Neural cell (in vitro differentiated cells): ENCODE measurements around the gene PCNX2. TPM values are rescaled to one million over a fixed set of nuclear protein-coding genes. Genes with fewer than 3 reads are reported as not detected.
A peak's percentile ranks its signal among the peaks of the same experiment; 100 is the strongest.

Experiments used
- H2AFZ ChIP-seq: fragments of 200-600, 300-800 bp; sonication (generic), shearing (Covaris generic); 2 replicates; pipeline ENCODE4 v1.6.0; 2014; ENCODE audit warnings: low read depth, mild to moderate bottlenecking, antibody characterized with exemption, low read length, moderate library complexity
- H3F3A ChIP-seq: fragments of 200-600 bp; shearing (Covaris generic); 2 replicates; pipeline ENCODE4 v1.6.1; 2016; ENCODE audit warnings: mild to moderate bottlenecking, moderate library complexity, mixed read lengths, antibody characterized with exemption, low read length; ENCODE audit not compliant: insufficient read depth, poor library complexity, severe bottlenecking
- H3K27ac ChIP-seq: fragments of 200-600, 300-800 bp; sonication (generic), shearing (Covaris generic); 2 replicates; pipeline ENCODE4 v1.5.1; 2014; ENCODE audit warnings: mild to moderate bottlenecking, low read length, moderate library complexity
- H3K27me3 ChIP-seq: fragments of 300-800, 200-600 bp; sonication (generic), shearing (Covaris generic); 2 replicates; pipeline ENCODE4 v1.6.0; 2014; ENCODE audit warnings: mild to moderate bottlenecking, low read depth, low read length, moderate library complexity; ENCODE audit not compliant: insufficient read depth
- H3K36me3 ChIP-seq: fragments of 300-800, 200-600 bp; sonication (generic), shearing (Covaris generic); 2 replicates; pipeline ENCODE4 v1.5.1; 2014; ENCODE audit warnings: mild to moderate bottlenecking, antibody characterized with exemption, low read length, moderate library complexity; ENCODE audit not compliant: insufficient read depth
- H3K4me2 ChIP-seq: fragments of 300-800, 200-600 bp; sonication (generic), shearing (Covaris generic); 2 replicates; pipeline ENCODE4 v1.6.0; 2014; ENCODE audit warnings: mild to moderate bottlenecking, low read length
- H3K4me3 ChIP-seq: fragments of 300-800, 200-600 bp; sonication (generic), shearing (Covaris generic); 2 replicates; pipeline ENCODE4 v1.5.1; 2014; ENCODE audit warnings: mild to moderate bottlenecking, low read length, moderate library complexity
- H3K79me2 ChIP-seq: fragments of 200-600 bp; shearing (Covaris generic); replicated peaks from 2 replicates; pipeline ENCODE4 v1.6.0; 2014; ENCODE audit warnings: mild to moderate bottlenecking, low read length, moderate library complexity; ENCODE audit not compliant: insufficient read depth
- H3K9ac ChIP-seq: fragments of 300-800, 200-600 bp; sonication (generic), shearing (Covaris generic); 2 replicates; pipeline ENCODE4 v1.6.1; 2016; ENCODE audit warnings: mild to moderate bottlenecking, low read length, mixed read lengths
- H3K9me2 ChIP-seq: fragments of 200-600 bp; shearing (Covaris generic); 2 replicates; pipeline ENCODE4 v1.6.1; 2016; ENCODE audit warnings: mild to moderate bottlenecking, low read length, mixed read lengths; ENCODE audit not compliant: insufficient read depth
- H3K9me3 ChIP-seq: fragments of 200-600, 300-800 bp; sonication (generic), shearing (Covaris generic); 2 replicates; pipeline ENCODE4 v1.6.1; 2016; ENCODE audit warnings: mild to moderate bottlenecking, mixed run types, low read length, moderate library complexity, mixed read lengths
- H4K20me1 ChIP-seq: fragments of 200-600 bp; shearing (Covaris generic); 2 replicates; pipeline ENCODE4 v1.6.1; 2016; ENCODE audit warnings: mild to moderate bottlenecking, mixed run types; ENCODE audit not compliant: insufficient read depth
- EP300 ChIP-seq: fragments of 450-650 bp; conservative IDR thresholded peaks from 2 replicates; pipeline ENCODE4 v1.6.1; 2014; ENCODE audit warnings: antibody characterized with exemption, mild to moderate bottlenecking, moderate library complexity; ENCODE audit not compliant: poor library complexity, severe bottlenecking
- EZH2 ChIP-seq: fragments of 200-600, 300-800 bp; shearing (Covaris generic), sonication (generic); IDR thresholded peaks from 2 replicates; pipeline ENCODE4 v1.6.1; 2014; ENCODE audit warnings: antibody characterized with exemption, low read length, borderline replicate concordance, mild to moderate bottlenecking; ENCODE audit not compliant: insufficient read depth, poor library complexity, severe bottlenecking
- MXI1 ChIP-seq: fragments of 450-650 bp; conservative IDR thresholded peaks from 2 replicates; pipeline ENCODE4 v1.6.1; 2014; ENCODE audit warnings: antibody characterized with exemption, mild to moderate bottlenecking; ENCODE audit not compliant: poor library complexity, severe bottlenecking
- POLR2AphosphoS5 ChIP-seq: IDR thresholded peaks from 2 replicates; pipeline ENCODE4 v1.6.1; 2012
- RAD21 ChIP-seq: fragments of 450-650 bp; conservative IDR thresholded peaks from 2 replicates; pipeline ENCODE4 v1.6.1; 2014; ENCODE audit warnings: antibody characterized with exemption, mild to moderate bottlenecking, moderate library complexity
- SMC3 ChIP-seq: fragments of 450-650 bp; conservative IDR thresholded peaks from 2 replicates; pipeline ENCODE4 v1.6.1; 2014; ENCODE audit warnings: antibody characterized with exemption, mild to moderate bottlenecking, moderate library complexity; ENCODE audit not compliant: poor library complexity
- TAF1 ChIP-seq: IDR thresholded peaks from 2 replicates; pipeline ENCODE4 v1.6.1; 2012; ENCODE audit warnings: low read depth
- polyA plus RNA-seq: library from polyadenylated mRNA; depleted of rRNA; stranded (reverse); fragments of >200 nt; gene quantifications from 2 replicates; pipeline ENCODE4 v1.2.3, GENCODE V29; 2014
- TF ChIP-seq, protein P1 (sequence below): fragments of 450-650 bp; IDR thresholded peaks from 2 replicates; pipeline ENCODE4 v1.5.1; 2014; ENCODE audit warnings: antibody characterized with exemption, mild to moderate bottlenecking, moderate library complexity; ENCODE audit not compliant: poor library complexity, severe bottlenecking
- TF ChIP-seq, protein P2 (sequence below): IDR thresholded peaks from 2 replicates; pipeline ENCODE4 v1.6.1; 2012; ENCODE audit warnings: borderline replicate concordance

The PCNX2 gene
- polyA plus RNA-seq, 1 donor from 2014 or later = 17.2 TPM

DNA sequence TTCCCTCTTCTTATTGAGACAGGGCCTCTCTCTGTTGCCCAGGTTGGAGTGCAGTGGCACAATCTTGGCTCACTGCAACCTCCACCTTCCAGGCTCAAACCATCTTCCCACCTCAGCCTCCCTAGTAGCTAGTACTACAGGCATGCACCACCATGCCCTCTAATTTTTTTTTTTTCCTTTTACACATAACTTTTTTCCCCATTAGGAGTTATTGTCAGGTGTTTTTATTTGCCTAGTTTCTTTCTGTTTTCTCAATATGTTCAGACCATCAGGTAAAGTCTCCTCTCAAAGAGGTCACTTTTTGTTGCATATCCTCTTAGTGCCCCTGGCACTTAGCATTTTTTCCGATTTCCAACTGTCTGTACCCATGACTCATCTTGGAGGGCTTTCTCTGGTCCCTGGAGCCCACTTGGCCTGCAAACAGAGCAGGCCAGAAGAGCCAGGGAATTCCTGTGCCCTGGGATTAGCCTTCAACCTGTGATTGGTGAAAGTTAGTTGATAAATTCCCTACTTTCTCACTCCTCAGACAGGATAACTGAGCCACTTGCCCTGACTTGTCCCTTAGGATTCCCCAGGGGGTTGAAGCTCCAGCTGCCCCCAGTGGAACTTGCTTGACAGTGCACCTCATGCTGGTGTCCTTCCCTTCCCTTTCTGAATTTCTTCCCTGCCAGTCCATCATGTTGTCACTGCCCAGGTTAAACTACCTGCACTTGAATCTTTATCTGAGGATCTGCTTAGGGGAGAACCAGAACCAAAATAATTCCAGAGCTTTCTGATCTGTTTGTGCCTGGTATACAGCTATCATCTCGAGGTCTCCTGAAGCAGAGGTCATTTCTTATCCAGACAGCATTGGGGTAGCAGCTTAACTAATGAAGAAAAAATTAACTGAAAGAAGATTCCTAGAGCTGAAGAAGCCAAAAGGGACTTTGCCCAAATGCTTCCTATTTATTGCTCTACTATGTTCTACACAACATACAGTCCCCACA lies 342.7 kb downstream of the PCNX2 start:
- Histone ChIP-seq H3K4me2 (no peak overlapping the region), H3K9ac (no peak overlapping the region), H3K79me2 (peaks cover 15% of the 10 kb centered on the region), H3K9me2 (no peaks in the 10 kb centered on the region), H3K27me3 (no peaks in the 10 kb centered on the region), H3K9me3 (no peaks in the 10 kb centered on the region), H3F3A (no peaks in the 10 kb centered on the region), H2AFZ (no peak overlapping the region), H4K20me1 (no peaks in the 10 kb centered on the region), H3K4me3 (no peak overlapping the region), H3K36me3 (no peaks in the 10 kb centered on the region), H3K27ac (no peak overlapping the region)
- TF ChIP-seq, protein P1, sequence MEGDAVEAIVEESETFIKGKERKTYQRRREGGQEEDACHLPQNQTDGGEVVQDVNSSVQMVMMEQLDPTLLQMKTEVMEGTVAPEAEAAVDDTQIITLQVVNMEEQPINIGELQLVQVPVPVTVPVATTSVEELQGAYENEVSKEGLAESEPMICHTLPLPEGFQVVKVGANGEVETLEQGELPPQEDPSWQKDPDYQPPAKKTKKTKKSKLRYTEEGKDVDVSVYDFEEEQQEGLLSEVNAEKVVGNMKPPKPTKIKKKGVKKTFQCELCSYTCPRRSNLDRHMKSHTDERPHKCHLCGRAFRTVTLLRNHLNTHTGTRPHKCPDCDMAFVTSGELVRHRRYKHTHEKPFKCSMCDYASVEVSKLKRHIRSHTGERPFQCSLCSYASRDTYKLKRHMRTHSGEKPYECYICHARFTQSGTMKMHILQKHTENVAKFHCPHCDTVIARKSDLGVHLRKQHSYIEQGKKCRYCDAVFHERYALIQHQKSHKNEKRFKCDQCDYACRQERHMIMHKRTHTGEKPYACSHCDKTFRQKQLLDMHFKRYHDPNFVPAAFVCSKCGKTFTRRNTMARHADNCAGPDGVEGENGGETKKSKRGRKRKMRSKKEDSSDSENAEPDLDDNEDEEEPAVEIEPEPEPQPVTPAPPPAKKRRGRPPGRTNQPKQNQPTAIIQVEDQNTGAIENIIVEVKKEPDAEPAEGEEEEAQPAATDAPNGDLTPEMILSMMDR = peak; percentile 49
- TF ChIP-seq EZH2 = no peak
- TF ChIP-seq, protein P2, sequence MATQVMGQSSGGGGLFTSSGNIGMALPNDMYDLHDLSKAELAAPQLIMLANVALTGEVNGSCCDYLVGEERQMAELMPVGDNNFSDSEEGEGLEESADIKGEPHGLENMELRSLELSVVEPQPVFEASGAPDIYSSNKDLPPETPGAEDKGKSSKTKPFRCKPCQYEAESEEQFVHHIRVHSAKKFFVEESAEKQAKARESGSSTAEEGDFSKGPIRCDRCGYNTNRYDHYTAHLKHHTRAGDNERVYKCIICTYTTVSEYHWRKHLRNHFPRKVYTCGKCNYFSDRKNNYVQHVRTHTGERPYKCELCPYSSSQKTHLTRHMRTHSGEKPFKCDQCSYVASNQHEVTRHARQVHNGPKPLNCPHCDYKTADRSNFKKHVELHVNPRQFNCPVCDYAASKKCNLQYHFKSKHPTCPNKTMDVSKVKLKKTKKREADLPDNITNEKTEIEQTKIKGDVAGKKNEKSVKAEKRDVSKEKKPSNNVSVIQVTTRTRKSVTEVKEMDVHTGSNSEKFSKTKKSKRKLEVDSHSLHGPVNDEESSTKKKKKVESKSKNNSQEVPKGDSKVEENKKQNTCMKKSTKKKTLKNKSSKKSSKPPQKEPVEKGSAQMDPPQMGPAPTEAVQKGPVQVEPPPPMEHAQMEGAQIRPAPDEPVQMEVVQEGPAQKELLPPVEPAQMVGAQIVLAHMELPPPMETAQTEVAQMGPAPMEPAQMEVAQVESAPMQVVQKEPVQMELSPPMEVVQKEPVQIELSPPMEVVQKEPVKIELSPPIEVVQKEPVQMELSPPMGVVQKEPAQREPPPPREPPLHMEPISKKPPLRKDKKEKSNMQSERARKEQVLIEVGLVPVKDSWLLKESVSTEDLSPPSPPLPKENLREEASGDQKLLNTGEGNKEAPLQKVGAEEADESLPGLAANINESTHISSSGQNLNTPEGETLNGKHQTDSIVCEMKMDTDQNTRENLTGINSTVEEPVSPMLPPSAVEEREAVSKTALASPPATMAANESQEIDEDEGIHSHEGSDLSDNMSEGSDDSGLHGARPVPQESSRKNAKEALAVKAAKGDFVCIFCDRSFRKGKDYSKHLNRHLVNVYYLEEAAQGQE = no peak
- no peak for TF ChIP-seq RAD21

DNA sequence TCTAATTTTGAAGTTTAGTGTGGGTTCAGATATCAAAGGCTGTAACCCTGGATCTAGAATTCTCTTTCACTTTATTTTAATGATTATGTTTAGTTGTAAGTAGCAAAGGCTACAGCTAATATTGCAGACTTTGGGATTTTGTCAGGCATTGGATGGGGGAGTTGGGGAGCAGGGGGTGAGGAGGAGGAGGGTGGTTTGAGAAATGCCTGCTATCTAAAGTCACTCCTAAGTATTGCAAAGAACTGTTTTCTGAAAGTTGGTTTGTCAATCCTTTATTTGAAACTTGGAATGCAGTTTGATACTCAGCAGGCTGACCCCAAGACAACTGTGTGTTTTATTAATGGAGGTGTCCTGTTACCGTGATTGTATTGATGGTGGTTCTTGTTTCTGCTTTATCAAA lies 343.9 kb downstream of the PCNX2 start:
- Histone ChIP-seq H3K27me3 (no peaks in the 10 kb centered on the region), H3K9me3 (no peaks in the 10 kb centered on the region), H2AFZ (no peak overlapping the region), H3K9me2 (no peaks in the 10 kb centered on the region), H3K4me2 (peak overlapping the region; percentile 96), H3K4me3 (peak overlapping the region; percentile 81), H3K9ac (peak overlapping the region; percentile 73), H3K79me2 (peaks cover 15% of the 10 kb centered on the region), H3K27ac (no peak overlapping the region), H4K20me1 (no peaks in the 10 kb centered on the region), H3F3A (no peaks in the 10 kb centered on the region), H3K36me3 (no peaks in the 10 kb centered on the region)
- TF ChIP-seq, protein P1 = no peak
- TF ChIP-seq MXI1 (no peak), EP300 (no peak), EZH2 (no peak), TAF1 (no peak), RAD21 (no peak), POLR2AphosphoS5 (no peak), SMC3 (no peak)
- TF ChIP-seq, protein P2 = no peak
